Measurements from ENCODE around the gene IGSF9B.

Gene IGSF9B

DNA sequence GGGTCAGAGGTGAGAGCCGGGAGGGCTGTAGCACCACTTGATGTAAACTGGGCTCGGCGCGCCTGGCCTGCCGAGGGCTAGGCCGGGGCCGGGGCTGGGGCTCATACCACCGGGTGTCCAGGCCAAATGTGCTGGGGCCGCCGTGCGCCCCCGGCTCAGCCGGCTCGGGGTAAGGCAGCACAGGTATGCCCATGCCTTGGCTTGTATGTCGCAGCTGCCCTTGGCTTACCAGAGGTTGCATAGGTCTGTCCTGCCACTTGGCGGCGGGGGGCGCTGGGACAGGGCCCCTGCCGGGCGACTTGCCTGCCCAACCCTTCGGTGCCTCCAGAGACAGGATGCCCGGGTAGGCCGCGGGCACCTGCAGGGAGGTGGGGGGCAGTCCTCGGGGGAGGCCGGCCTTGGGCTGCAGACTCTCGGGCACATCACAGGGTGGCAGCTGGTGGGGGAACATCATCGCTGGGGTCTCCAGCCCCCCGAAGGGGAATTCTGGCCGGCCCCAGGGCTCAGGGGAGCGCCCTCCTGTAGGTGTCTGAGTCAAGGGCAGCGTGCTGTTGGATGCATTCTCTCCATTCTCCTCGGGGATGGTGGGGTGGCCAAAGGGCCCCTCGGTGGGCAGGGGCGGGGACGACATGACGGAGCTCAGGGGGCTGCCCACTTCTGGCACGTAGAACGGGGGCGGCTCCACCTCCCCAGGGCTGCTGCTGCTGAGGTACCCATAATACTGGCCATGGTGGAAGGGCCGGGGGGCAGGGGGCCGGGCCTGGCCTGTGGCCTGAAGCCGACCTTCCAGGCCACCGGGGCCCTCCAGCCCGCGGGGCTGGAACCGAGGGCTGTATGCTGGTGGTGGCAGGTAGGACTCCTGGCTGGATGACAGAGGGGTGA is 36.4 kb downstream of the IGSF9B start:
- no peak overlapping the region for H3K4me3 ChIP-seq (replicated peaks; ENCODE audit: low read depth, low read length)
- DNase-seq (ENCODE audit: extremely low read depth, insufficient read length), result no peak

DNA sequence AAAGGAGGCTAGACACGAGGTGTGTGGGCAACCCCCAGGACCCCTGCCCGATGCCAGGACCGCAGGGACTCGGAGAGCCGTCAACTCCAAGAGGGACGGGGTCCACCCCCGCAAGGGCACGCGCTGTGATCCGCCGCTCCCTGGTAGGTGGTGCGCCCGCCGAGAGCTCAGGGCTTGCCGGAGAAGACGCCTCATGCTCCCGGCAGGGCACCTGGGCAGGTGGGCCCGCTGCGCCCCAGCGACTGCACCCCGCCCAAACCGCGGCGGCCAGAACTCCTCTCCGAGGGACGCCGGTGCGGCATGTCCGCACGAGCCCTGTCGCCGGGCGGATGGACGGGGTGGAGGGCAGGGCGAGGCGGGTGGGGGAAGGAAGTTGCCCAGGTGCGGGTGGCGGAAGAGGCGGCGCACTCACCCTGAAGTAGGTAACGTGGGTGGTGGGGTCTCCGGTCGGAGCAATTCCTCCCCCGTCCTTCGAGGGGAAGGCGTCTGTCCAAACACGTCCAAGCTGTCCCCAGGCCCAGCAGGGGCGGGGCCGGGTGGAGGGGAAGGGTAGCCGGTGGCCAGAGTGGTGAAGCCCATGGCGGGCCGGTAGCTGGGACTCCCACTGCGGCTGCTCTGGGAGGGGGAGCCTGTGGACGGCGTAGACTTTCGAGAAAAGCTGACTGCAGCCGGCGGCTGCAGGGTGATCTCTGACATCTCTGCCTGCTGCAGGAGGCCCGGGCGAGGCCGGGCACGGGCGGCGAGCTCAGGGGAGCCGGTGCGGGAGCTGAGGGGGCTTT is 37.2 kb downstream of the IGSF9B start:
- H3K27me3 ChIP-seq (replicated peaks; ENCODE audit: control insufficient read depth, insufficient read depth, low read length), result peaks cover 2% of the 10 kb centered on the region; the same call in 1 of the 2 replicates
- no peak for DNase-seq (ENCODE audit: extremely low read depth, insufficient read length)
- TF ChIP-seq, protein P1, sequence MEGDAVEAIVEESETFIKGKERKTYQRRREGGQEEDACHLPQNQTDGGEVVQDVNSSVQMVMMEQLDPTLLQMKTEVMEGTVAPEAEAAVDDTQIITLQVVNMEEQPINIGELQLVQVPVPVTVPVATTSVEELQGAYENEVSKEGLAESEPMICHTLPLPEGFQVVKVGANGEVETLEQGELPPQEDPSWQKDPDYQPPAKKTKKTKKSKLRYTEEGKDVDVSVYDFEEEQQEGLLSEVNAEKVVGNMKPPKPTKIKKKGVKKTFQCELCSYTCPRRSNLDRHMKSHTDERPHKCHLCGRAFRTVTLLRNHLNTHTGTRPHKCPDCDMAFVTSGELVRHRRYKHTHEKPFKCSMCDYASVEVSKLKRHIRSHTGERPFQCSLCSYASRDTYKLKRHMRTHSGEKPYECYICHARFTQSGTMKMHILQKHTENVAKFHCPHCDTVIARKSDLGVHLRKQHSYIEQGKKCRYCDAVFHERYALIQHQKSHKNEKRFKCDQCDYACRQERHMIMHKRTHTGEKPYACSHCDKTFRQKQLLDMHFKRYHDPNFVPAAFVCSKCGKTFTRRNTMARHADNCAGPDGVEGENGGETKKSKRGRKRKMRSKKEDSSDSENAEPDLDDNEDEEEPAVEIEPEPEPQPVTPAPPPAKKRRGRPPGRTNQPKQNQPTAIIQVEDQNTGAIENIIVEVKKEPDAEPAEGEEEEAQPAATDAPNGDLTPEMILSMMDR (IDR thresholded peaks at IDR 0.05; ENCODE audit: insufficient read depth, low read length, poor library complexity, severe bottlenecking), result no peak
- H3K4me3 ChIP-seq (replicated peaks; ENCODE audit: low read depth, low read length), result no peak overlapping the region
- H3K36me3 ChIP-seq (ENCODE audit: control insufficient read depth, insufficient read depth, low read length), result no peaks in the 10 kb centered on the region

More for the DNA sequence above, 36.4 kb downstream of the IGSF9B start:
- Histone ChIP-seq H3K36me3 (ENCODE audit: control insufficient read depth, insufficient read depth, low read length) (no peaks in the 10 kb centered on the region), H3K27me3 (replicated peaks; ENCODE audit: control insufficient read depth, insufficient read depth, low read length) (peaks cover 2% of the 10 kb centered on the region; the same call in 1 of the 2 replicates)
- TF ChIP-seq, protein P1 (IDR thresholded peaks at IDR 0.05; ENCODE audit: insufficient read depth, low read length, poor library complexity, severe bottlenecking), result no peak

DNA sequence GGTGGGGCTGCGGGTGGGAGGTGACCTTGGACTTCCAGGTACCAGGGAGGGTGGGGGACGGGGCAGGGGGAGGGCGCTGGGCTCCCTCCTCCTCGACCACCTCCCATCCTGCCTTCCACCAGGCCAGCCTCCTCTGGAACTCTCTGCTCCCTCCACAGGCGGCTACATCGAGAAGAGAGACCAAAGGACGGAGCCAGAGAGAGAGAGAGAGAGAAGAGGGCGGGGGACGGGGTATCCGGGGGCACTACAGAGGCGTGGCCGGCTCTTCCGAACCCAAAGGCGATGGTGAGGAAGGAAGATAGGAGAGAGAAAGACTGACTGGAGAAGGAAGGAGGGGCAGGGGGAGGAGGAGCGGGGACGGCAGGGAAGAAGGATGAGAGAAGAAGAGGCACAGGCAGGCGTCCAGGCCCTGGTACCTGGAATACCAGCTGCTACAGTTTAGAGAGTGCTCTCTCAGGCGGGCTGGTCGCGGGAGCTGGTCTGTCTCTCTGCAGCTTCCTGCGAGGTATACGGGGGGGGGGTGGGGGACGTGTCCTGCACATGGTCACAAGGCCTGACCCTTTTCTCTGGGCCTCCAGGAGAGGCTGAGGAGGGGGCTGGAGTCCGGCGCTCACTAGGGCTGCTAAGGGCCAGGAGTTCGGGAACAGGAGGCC is 38.0 kb downstream of the IGSF9B start:
- TF ChIP-seq, protein P1 (IDR thresholded peaks at IDR 0.05; ENCODE audit: insufficient read depth, low read length, poor library complexity, severe bottlenecking), result no peak
- no peak overlapping the region for H3K4me3 ChIP-seq (replicated peaks; ENCODE audit: low read depth, low read length)
- H3K27me3 ChIP-seq (replicated peaks; ENCODE audit: control insufficient read depth, insufficient read depth, low read length), result peaks cover 2% of the 10 kb centered on the region; the same call in 1 of the 2 replicates
- DNase-seq (ENCODE audit: extremely low read depth, insufficient read length), result no peak
- H3K36me3 ChIP-seq (ENCODE audit: control insufficient read depth, insufficient read depth, low read length), result no peaks in the 10 kb centered on the region

DNA sequence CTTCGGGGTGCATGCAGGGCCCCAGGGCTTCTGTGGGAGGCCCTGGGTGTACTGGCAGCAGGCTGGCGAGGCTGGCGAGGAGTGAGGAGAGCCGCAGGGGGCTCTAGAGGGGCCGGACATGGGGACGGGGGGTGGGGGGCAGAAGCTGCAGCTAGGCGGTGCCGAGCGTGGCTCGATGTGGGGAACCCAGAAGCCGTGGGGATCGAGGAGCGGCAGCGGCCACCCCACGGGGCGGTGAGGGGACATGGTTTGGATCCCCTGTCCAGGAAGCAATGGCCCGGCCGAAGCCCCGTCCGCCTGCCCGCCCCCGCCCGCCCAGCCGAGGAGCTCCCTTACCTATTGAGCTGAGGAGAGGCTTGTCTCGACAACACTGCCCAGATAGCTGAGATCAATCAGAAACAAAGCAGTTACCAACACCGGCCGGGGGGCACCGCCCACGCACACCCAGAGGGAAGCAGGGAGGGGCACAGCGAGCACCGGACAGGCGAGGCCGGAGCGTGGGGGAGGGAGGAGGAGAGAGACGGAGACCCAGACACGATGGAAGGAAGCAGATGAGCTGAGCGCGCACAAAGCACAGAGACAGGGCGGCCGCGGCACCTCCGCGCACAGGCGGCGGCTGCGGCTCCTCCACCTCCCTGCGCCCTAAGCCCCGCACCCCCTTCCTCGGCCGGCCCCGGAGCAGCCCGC is 38.7 kb downstream of the IGSF9B start:
- H3K36me3 ChIP-seq (ENCODE audit: control insufficient read depth, insufficient read depth, low read length), result no peaks in the 10 kb centered on the region
- no peak overlapping the region for H3K4me3 ChIP-seq (replicated peaks; ENCODE audit: low read depth, low read length)
- DNase-seq (ENCODE audit: extremely low read depth, insufficient read length), result no peak
- peaks cover 2% of the 10 kb centered on the region; the same call in 1 of the 2 replicates for H3K27me3 ChIP-seq (replicated peaks; ENCODE audit: control insufficient read depth, insufficient read depth, low read length)
- TF ChIP-seq, protein P1 (IDR thresholded peaks at IDR 0.05; ENCODE audit: insufficient read depth, low read length, poor library complexity, severe bottlenecking), result no peak

DNA sequence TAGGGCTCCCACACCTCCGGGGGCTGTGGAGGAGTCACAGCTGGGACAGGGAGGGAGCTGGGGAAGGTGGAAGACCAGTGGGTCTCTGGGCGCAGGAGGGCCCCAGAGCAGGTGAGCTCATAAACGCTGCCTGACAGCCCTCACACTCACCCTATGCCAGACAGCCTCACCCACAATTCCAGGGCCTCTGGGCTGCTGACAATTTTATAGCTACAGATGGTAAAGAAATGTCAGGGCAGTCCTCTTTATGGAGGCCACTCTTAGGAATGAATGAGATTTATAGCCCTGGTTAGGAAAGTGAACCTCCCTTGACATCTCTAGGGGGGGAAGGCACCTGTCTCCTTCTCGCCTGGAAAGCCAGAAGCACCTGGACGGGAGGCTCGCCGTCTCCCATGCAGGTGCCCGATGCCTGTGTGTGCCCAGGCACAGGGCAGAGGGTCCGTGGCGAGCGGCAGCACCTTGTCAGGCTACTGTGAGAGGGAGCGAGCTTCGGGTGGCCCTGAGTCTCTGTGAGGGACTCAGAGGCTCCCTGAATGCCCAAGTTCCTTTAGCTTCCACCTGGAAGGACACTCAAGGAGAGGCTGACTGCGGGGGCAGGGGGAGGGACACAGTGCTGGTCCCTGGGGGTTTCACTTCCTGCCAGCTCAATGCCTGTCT is 39.9 kb downstream of the IGSF9B start:
- Histone ChIP-seq H3K4me3 (replicated peaks; ENCODE audit: low read depth, low read length) (no peak overlapping the region), H3K27me3 (replicated peaks; ENCODE audit: control insufficient read depth, insufficient read depth, low read length) (peaks cover 2% of the 10 kb centered on the region; the same call in 1 of the 2 replicates), H3K36me3 (ENCODE audit: control insufficient read depth, insufficient read depth, low read length) (no peaks in the 10 kb centered on the region)
- TF ChIP-seq, protein P1 (IDR thresholded peaks at IDR 0.05; ENCODE audit: insufficient read depth, low read length, poor library complexity, severe bottlenecking), result no peak
- no peak for DNase-seq (ENCODE audit: extremely low read depth, insufficient read length)
